ENCODE results near the gene ARHGAP26. TPM values are rescaled to one million over a fixed set of nuclear protein-coding genes. Genes with fewer than 3 reads are reported as not detected.

Gene ARHGAP26
- total and polyA plus RNA-seq, 2 of the 4 experiments (the other 2 are of a cell fraction) = 0.54 to 0.56 TPM

- CTCF ChIA-PET = interaction anchor here (1.1 kb wide), 1 partner anchor 87 kb away, joined by 5 read pairs; no protein-coding TSS in a partner anchor
- H2BK120ac ChIP-seq (ENCODE audit: low read depth, low read length) = peak overlapping the region; percentile 71
- H2BK15ac ChIP-seq (ENCODE audit: low read depth, low read length) = peak overlapping the region; percentile 61; the same call in 2 of the 3 replicates
- peaks cover 8% of the 10 kb centered on the region for H3K9me1 ChIP-seq (ENCODE audit: insufficient read depth, low read length)
- intact Hi-C loops (cut with micrococcal nuclease) (loop anchor here (2.0 kb wide), 1 partner anchor 86 kb away; no protein-coding TSS in a partner anchor), in situ Hi-C loops (cut with MboI; ENCODE audit: low sequenced_read_pairs) (loop anchor here (25.0 kb wide), 1 partner anchor 1178 kb away; no protein-coding TSS in a partner anchor), dilution Hi-C loops (cut with HindIII; ENCODE audit: low sequenced_read_pairs, unreplicated experiment) (no loop called here)
- no peaks in the 10 kb centered on the region for H4K20me1 ChIP-seq (ENCODE audit: insufficient read depth, low read length)
- peak overlapping the region; percentile 3 for H2AK9ac ChIP-seq (replicated peaks; ENCODE audit: low read depth, low read length, poor library complexity)
- H4K8ac ChIP-seq (ENCODE audit: low read depth in 2 of 2, low read length in 2 of 2) = peak overlapping the region; percentile 1 to 54; a peak in 2 of 4 replicates
- H4K5ac ChIP-seq (ENCODE audit: low read depth, low read length) = peak overlapping the region; percentile 14; the same call in 1 of the 2 replicates
- H3K9ac ChIP-seq (ENCODE audit: low read depth, low read length) = no peak overlapping the region; the same call in 1 of the 2 replicates
- peak overlapping the region; percentile 89 for H3K4me2 ChIP-seq (ENCODE audit: low read depth, low read length)
- peak overlapping the region; percentile 59 for H4K91ac ChIP-seq (ENCODE audit: insufficient read depth, low read depth, low read length)
- BruUV-seq (replicated peaks) = no TSS peak
- H3K4me1 ChIP-seq (ENCODE audit: control insufficient read depth, insufficient read depth, low read length) = peaks cover 4% of the 10 kb centered on the region; the same call in 1 of the 2 replicates
- H3K9me3 ChIP-seq (ENCODE audit: control insufficient read depth, insufficient read depth, low read length) = no peaks in the 10 kb centered on the region
- POLR2A ChIA-PET (ENCODE audit: unreplicated experiment) = no interaction called here
- peak overlapping the region; percentile 37; the same call in 1 of the 2 replicates for H3K4me3 ChIP-seq (ENCODE audit: insufficient read depth, low read depth, low read length)
- ATAC-seq (ENCODE audit: low read depth) = peak; percentile 74
- H2BK20ac ChIP-seq (ENCODE audit: low read depth, low read length) = peak overlapping the region; percentile 50; the same call in 1 of the 2 replicates
- peak overlapping the region; percentile 68 for H2BK5ac ChIP-seq (ENCODE audit: low read depth, low read length, poor library complexity, severe bottlenecking)
- H3K18ac ChIP-seq (ENCODE audit: low read depth, low read length) = peak overlapping the region; percentile 74; the same call in 1 of the 2 replicates
- H2AFZ ChIP-seq (replicated peaks; ENCODE audit: low read length, poor library complexity) = peak overlapping the region; percentile 71
- 0 out of 4 replicates have a peak, but pooled peaks cover 0 to 4% of the 10 kb centered on the region in 2 experiments for H3K79me1 ChIP-seq (ENCODE audit: low read depth in 1 of 2, low read length in 2 of 2)
- no peaks in the 10 kb centered on the region for H3K36me3 ChIP-seq (ENCODE audit: control insufficient read depth, insufficient read depth, low read length)
- WGBS, 2 experiments (ENCODE audit: extremely low coverage in 2 of 2, insufficient read length in 1 of 2) = no CpG with 5 or more reads among the region's 10 CpGs
- H3K27me3 ChIP-seq (ENCODE audit: control insufficient read depth, insufficient read depth, low read length) = no peaks in the 10 kb centered on the region
- H3K14ac ChIP-seq (replicated peaks; ENCODE audit: low read depth, low read length) = peak overlapping the region; percentile 10; the same call in 1 of the 2 replicates
- H3K4ac ChIP-seq (ENCODE audit: low read depth, low read length) = peak overlapping the region; percentile 20; the same call in 1 of the 2 replicates
- H3K27ac ChIP-seq (ENCODE audit: insufficient read depth, low read length) = 0 out of 2 replicates have a peak overlapping the region, but pooled peaks have one; percentile 8
- DNase-seq = peak; percentile 100
- H2AK5ac ChIP-seq (ENCODE audit: low read depth, low read length) = peak overlapping the region; percentile 62; the same call in 1 of the 2 replicates
- H3K56ac ChIP-seq (ENCODE audit: extremely low read depth, insufficient read depth, low read length) = peak overlapping the region; percentile 16; the same call in 1 of the 2 replicates
- TF ChIP-seq RFX5 (IDR thresholded peaks at IDR 0.05; ENCODE audit: low read depth, low read length) = no peak
- TF ChIP-seq USF2 (IDR thresholded peaks at IDR 0.05; ENCODE audit: low read depth, low read length) = peak; percentile 95
- no peak; the same call in 1 of the 2 replicates for TF ChIP-seq BHLHE40 (IDR thresholded peaks at IDR 0.05; ENCODE audit: low read depth, low read length)
- peak; percentile 68 for TF ChIP-seq SMC3 (IDR thresholded peaks at IDR 0.05; ENCODE audit: low read depth, low read length)
- TF ChIP-seq ELK1 (IDR thresholded peaks at IDR 0.05; ENCODE audit: borderline replicate concordance, low read depth, low read length) = peak; percentile 7; the same call in 1 of the 2 replicates
- TF ChIP-seq MXI1 (IDR thresholded peaks at IDR 0.05; ENCODE audit: borderline replicate concordance, low read depth, low read length) = no peak
- 0 out of 2 replicates have a peak, but pooled peaks have one; percentile 12 for TF ChIP-seq MAZ (IDR thresholded peaks at IDR 0.05; ENCODE audit: borderline replicate concordance, low read depth, low read length)
- TF ChIP-seq RAD21 (IDR thresholded peaks at IDR 0.05; ENCODE audit: low read length) = peak; percentile 67
- peak; percentile 68 for TF ChIP-seq CEBPB (IDR thresholded peaks at IDR 0.05; ENCODE audit: low read depth, low read length)
- TF ChIP-seq NFE2L2 (IDR thresholded peaks at IDR 0.05; ENCODE audit: low read depth, low read length) = peak; percentile 26; the same call in 1 of the 2 replicates
- peak; percentile 44 for TF ChIP-seq CTCF (conservative IDR thresholded peaks at IDR 0.05; ENCODE audit: low read depth, low read length)
- peak; percentile 93 for TF ChIP-seq FOS (IDR thresholded peaks at IDR 0.05; ENCODE audit: low read depth, low read length)
- no peak overlapping the region for H3K23ac ChIP-seq (ENCODE audit: low read depth, low read length)
These were observed 238.8 kb downstream of the ARHGAP26 start for GRCh38 chr5:143008809-143009521.
